ENCODE data around the gene ARHGAP26.

DNA sequence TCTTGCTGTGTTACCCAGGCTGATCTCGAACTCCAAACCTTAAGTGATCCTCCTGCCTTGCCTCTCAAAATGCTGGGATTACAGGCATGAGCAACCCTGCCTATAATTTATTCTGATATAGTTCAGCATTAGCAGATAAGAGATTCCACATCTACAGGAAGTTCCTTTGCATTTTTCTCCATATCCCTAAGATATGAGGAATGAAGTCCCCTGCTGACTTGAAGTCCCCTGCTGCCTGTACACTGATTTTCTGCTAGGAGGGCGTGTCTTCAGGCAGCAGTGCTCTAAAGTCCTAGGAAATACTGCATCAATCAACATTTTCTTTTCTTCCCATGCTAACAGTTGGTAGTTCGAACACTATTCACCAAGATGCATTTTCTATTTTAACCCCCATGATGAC lies 105.8 kb downstream of the ARHGAP26 start:
- TF ChIP-seq YY1 (IDR thresholded peaks at IDR 0.05; ENCODE audit: insufficient read depth, insufficient read length) (no peak), ZNF274 (IDR thresholded peaks at IDR 0.05; ENCODE audit: low read depth, low read length) (no peak), SUZ12 (IDR thresholded peaks at IDR 0.05; ENCODE audit: extremely low read depth, insufficient read depth, insufficient read length) (no peak)

Measured in NT2/D1 (cell line).